ENCODE measurements around the gene EIPR1. TPM values are rescaled to one million over a fixed set of nuclear protein-coding genes. Genes with fewer than 3 reads are reported as not detected.

The EIPR1 gene
- polyA plus RNA-seq, 1 donor (not counting 4 experiments of a cell fraction or from before 2014, with no cell fraction given): 44.3 TPM

DNA sequence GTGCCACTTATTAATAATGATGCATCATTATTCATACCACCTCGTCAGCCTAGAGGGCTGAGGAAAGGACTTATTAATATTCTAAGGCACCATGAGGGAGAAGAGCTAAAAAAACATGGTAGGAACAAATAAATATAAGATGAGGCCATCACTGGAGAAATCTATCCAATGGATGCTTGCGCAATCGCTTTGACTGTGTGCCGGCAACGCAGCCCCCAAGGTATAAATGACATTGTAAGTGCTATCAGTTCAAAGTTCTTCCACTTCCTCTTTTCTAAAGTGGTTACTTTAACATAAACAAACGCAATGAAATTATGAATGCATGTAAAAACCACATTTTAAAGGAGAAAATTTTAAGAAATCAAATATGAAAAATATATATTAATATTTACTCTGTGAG, 164.6 kb downstream of the EIPR1 start:
- no peak overlapping the region for H3K9ac ChIP-seq (ENCODE audit: control insufficient read depth, extremely low read depth, insufficient read depth, low read length)
- H3K27me3 ChIP-seq (ENCODE audit: control insufficient read depth, extremely low read depth, insufficient read depth, low read length): no peaks in the 10 kb centered on the region
- FAIRE-seq (no peak), DNase-seq (ENCODE audit: low read depth, low spot score) (no peak)
- dilution Hi-C loops (cut with MboI; ENCODE audit: extremely low pct_ligation_motif_present, low sequenced_read_pairs): no loop called here
- no peaks in the 10 kb centered on the region for H3K4me1 ChIP-seq (ENCODE audit: control insufficient read depth, extremely low read depth, insufficient read depth, low read length)
- H3K4me2 ChIP-seq (ENCODE audit: control insufficient read depth, extremely low read depth, insufficient read depth, low read depth, low read length): no peak overlapping the region
- no peak overlapping the region for H2AFZ ChIP-seq (ENCODE audit: control insufficient read depth, low read length)
- H3K27ac ChIP-seq (ENCODE audit: control insufficient read depth, insufficient read depth, low read length): no peak overlapping the region
- H3K36me3 ChIP-seq (ENCODE audit: control insufficient read depth in 2 of 2, extremely low read depth in 1 of 2, insufficient read depth in 2 of 2, low read length in 2 of 2): peaks cover 3% of the 10 kb centered on the region in 2 experiments
- H3K4me3 ChIP-seq (ENCODE audit: control insufficient read depth in 2 of 3, extremely low read depth in 1 of 3, insufficient read depth in 2 of 3, low read depth in 1 of 3, low read length in 3 of 3): no peak overlapping the region
- H3K79me2 ChIP-seq (ENCODE audit: control insufficient read depth, insufficient read depth, low read length): peaks cover 2% of the 10 kb centered on the region
- H3K9me1 ChIP-seq (ENCODE audit: control insufficient read depth, extremely low read depth, insufficient read depth, low read length): peaks cover 3% of the 10 kb centered on the region
- TF ChIP-seq, protein P1, sequence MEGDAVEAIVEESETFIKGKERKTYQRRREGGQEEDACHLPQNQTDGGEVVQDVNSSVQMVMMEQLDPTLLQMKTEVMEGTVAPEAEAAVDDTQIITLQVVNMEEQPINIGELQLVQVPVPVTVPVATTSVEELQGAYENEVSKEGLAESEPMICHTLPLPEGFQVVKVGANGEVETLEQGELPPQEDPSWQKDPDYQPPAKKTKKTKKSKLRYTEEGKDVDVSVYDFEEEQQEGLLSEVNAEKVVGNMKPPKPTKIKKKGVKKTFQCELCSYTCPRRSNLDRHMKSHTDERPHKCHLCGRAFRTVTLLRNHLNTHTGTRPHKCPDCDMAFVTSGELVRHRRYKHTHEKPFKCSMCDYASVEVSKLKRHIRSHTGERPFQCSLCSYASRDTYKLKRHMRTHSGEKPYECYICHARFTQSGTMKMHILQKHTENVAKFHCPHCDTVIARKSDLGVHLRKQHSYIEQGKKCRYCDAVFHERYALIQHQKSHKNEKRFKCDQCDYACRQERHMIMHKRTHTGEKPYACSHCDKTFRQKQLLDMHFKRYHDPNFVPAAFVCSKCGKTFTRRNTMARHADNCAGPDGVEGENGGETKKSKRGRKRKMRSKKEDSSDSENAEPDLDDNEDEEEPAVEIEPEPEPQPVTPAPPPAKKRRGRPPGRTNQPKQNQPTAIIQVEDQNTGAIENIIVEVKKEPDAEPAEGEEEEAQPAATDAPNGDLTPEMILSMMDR (optimal IDR thresholded peaks at IDR 0.05 in 1 of 3, IDR thresholded peaks at IDR 0.05 in 1 of 3, conservative IDR thresholded peaks at IDR 0.05 in 1 of 3; ENCODE audit: extremely low read depth in 1 of 3, insufficient read depth in 2 of 3, low read length in 3 of 3): no peak
- no peak for TF ChIP-seq EZH2 (IDR thresholded peaks at IDR 0.05; ENCODE audit: low read length)
- no peaks in the 10 kb centered on the region for H3K9me3 ChIP-seq (ENCODE audit: control insufficient read depth, low read depth, low read length)
- no peaks in the 10 kb centered on the region for H4K20me1 ChIP-seq (ENCODE audit: control insufficient read depth, extremely low read depth, insufficient read depth, low read length)

DNA sequence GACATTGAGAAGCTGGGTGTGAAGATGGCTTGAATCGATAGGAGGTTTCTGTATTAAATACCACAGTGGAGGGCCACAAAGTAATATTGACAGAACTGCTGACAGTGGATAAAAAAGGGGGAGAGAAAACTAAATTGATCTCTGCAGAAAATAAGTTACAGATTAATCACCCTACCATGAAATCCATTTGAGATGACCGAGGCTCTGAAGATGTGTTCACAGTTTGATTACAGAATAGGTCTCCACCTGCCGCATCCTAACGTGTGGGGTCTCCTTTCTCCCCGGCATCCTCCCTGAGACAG, 165.6 kb downstream of the EIPR1 start:
- no peaks in the 10 kb centered on the region for H3K9me1 ChIP-seq (ENCODE audit: control insufficient read depth, extremely low read depth, insufficient read depth, low read length)
- no peak overlapping the region for H2AFZ ChIP-seq (ENCODE audit: control insufficient read depth, low read length)
- H4K20me1 ChIP-seq (ENCODE audit: control insufficient read depth, extremely low read depth, insufficient read depth, low read length): no peaks in the 10 kb centered on the region
- no peak for TF ChIP-seq EZH2 (IDR thresholded peaks at IDR 0.05; ENCODE audit: low read length)
- TF ChIP-seq, protein P1 (optimal IDR thresholded peaks at IDR 0.05 in 1 of 3, IDR thresholded peaks at IDR 0.05 in 1 of 3, conservative IDR thresholded peaks at IDR 0.05 in 1 of 3; ENCODE audit: extremely low read depth in 1 of 3, insufficient read depth in 2 of 3, low read length in 3 of 3): no peak
- H3K9ac ChIP-seq (ENCODE audit: control insufficient read depth, extremely low read depth, insufficient read depth, low read length): no peak overlapping the region
- H3K27ac ChIP-seq (ENCODE audit: control insufficient read depth, insufficient read depth, low read length): no peak overlapping the region
- no peak for DNase-seq (ENCODE audit: low read depth, low spot score)
- no peaks in the 10 kb centered on the region for H3K4me1 ChIP-seq (ENCODE audit: control insufficient read depth, extremely low read depth, insufficient read depth, low read length)
- dilution Hi-C loops (cut with MboI; ENCODE audit: extremely low pct_ligation_motif_present, low sequenced_read_pairs): no loop called here
- peaks cover 3% of the 10 kb centered on the region in 2 experiments for H3K36me3 ChIP-seq (ENCODE audit: control insufficient read depth in 2 of 2, extremely low read depth in 1 of 2, insufficient read depth in 2 of 2, low read length in 2 of 2)
- H3K27me3 ChIP-seq (ENCODE audit: control insufficient read depth, extremely low read depth, insufficient read depth, low read length): no peaks in the 10 kb centered on the region
- no peaks in the 10 kb centered on the region for H3K9me3 ChIP-seq (ENCODE audit: control insufficient read depth, low read depth, low read length)
- no peak overlapping the region for H3K4me3 ChIP-seq (ENCODE audit: control insufficient read depth in 2 of 3, extremely low read depth in 1 of 3, insufficient read depth in 2 of 3, low read depth in 1 of 3, low read length in 3 of 3)
- FAIRE-seq: no peak
- H3K79me2 ChIP-seq (ENCODE audit: control insufficient read depth, insufficient read depth, low read length): peaks cover 2% of the 10 kb centered on the region
- no peak overlapping the region for H3K4me2 ChIP-seq (ENCODE audit: control insufficient read depth, extremely low read depth, insufficient read depth, low read depth, low read length)
